Measurements from ENCODE around the gene JUN. TPM values are rescaled to one million over a fixed set of nuclear protein-coding genes. Genes with fewer than 3 reads are reported as not detected.
A peak's percentile ranks its signal among the peaks of the same experiment; 100 is the strongest.

JUN gene
- total RNA-seq, 1 experiment from 2014 or later, result 73.6 TPM

- H3K9me3 ChIP-seq (ENCODE audit: low read length), result no peaks in the 10 kb centered on the region
- H3K9ac ChIP-seq (ENCODE audit: low read length), result 0 out of 2 replicates have a peak overlapping the region, but pooled peaks have one; percentile 11
- ATAC-seq (no peak), DNase-seq (no peak)
- H2AFZ ChIP-seq (ENCODE audit: low read length), result no peak overlapping the region
- no peaks in the 10 kb centered on the region for H3K27me3 ChIP-seq (ENCODE audit: low read length)
- H3K9me2 ChIP-seq (replicated peaks; ENCODE audit: low read length), result no peaks in the 10 kb centered on the region
- no peaks in the 10 kb centered on the region for H4K20me1 ChIP-seq (ENCODE audit: low read length)
- peak overlapping the region; percentile 99 for H3K4me2 ChIP-seq (ENCODE audit: low read length)
- intact Hi-C loops (cut with micrococcal nuclease), result loop anchor here (2.0 kb wide), 1 partner anchor 95 kb away; no protein-coding TSS in a partner anchor
- no TSS peak for BruUV-seq (replicated peaks)
- ChIA-PET CTCF (no interaction called here), POLR2A (ENCODE audit: unreplicated experiment) (interaction anchor here (0.6 to 1.2 kb wide), 4 partner anchors 23 to 315 kb away, joined by 3 to 10 read pairs (median 6); partner anchors contain the start of gene JUN)
- H3K27ac ChIP-seq (ENCODE audit: low read length), result peak overlapping the region; percentile 89
- H3F3A ChIP-seq (ENCODE audit: low read length, unreplicated experiment), result peaks cover 7% of the 10 kb centered on the region
- peaks cover 55% of the 10 kb centered on the region for H3K4me1 ChIP-seq (ENCODE audit: insufficient read depth, low read length)
- no peaks in the 10 kb centered on the region for H3K79me2 ChIP-seq (ENCODE audit: low read length)
- TF ChIP-seq EZH2phosphoT487 (IDR thresholded peaks at IDR 0.05; ENCODE audit: borderline replicate concordance, low read length) (no peak), EZH2 (IDR thresholded peaks at IDR 0.05; ENCODE audit: low read length, unreplicated experiment) (no peak), CTCF (conservative IDR thresholded peaks at IDR 0.05; ENCODE audit: low read depth, low read length) (no peak)
- H3K4me3 ChIP-seq (ENCODE audit: low read length), result peak overlapping the region; percentile 90; the same call in 1 of the 2 replicates
- no peaks in the 10 kb centered on the region for H3K36me3 ChIP-seq (ENCODE audit: low read depth, low read length)
Measured at GRCh38 chr1:58813801-58814200, 30.0 kb upstream of the JUN start.

- DNase-seq, result no peak
- Histone ChIP-seq H3K4me1 (ENCODE audit: insufficient read depth, low read length) (peaks cover 51% of the 10 kb centered on the region), H3K27ac (ENCODE audit: low read length) (peak overlapping the region; percentile 89), H3K36me3 (ENCODE audit: low read depth, low read length) (no peaks in the 10 kb centered on the region), H3K4me2 (ENCODE audit: low read length) (peak overlapping the region; percentile 99; the same call in 1 of the 2 replicates), H3K79me2 (ENCODE audit: low read length) (no peaks in the 10 kb centered on the region), H3K27me3 (ENCODE audit: low read length) (no peaks in the 10 kb centered on the region), H3K9me3 (ENCODE audit: low read length) (no peaks in the 10 kb centered on the region), H2AFZ (ENCODE audit: low read length) (no peak overlapping the region), H3K9ac (ENCODE audit: low read length) (no peak overlapping the region), H3F3A (ENCODE audit: low read length, unreplicated experiment) (peaks cover 7% of the 10 kb centered on the region), H3K9me2 (replicated peaks; ENCODE audit: low read length) (no peaks in the 10 kb centered on the region), H3K4me3 (ENCODE audit: low read length) (no peak overlapping the region), H4K20me1 (ENCODE audit: low read length) (no peaks in the 10 kb centered on the region)
- no TSS peak for BruUV-seq (replicated peaks)
- ATAC-seq, result no peak
- intact Hi-C loops (cut with micrococcal nuclease), result no loop called here
- ChIA-PET POLR2A (ENCODE audit: unreplicated experiment) (interaction anchor here (0.6 to 1.2 kb wide), 3 partner anchors 22 to 315 kb away, joined by 3 to 10 read pairs (median 4); partner anchors contain the start of gene JUN), CTCF (no interaction called here)
- TF ChIP-seq EZH2 (IDR thresholded peaks at IDR 0.05; ENCODE audit: low read length, unreplicated experiment), result no peak
Measured at GRCh38 chr1:58813361-58813760, 29.5 kb upstream of the JUN start.

- ATAC-seq (no peak), DNase-seq (no peak)
- BruUV-seq (replicated peaks), result no TSS peak
- H3K9me2 ChIP-seq (replicated peaks; ENCODE audit: low read length), result no peaks in the 10 kb centered on the region
- TF ChIP-seq EZH2 (IDR thresholded peaks at IDR 0.05; ENCODE audit: low read length, unreplicated experiment) (no peak), EZH2phosphoT487 (IDR thresholded peaks at IDR 0.05; ENCODE audit: borderline replicate concordance, low read length) (no peak), CTCF (conservative IDR thresholded peaks at IDR 0.05; ENCODE audit: low read depth, low read length) (no peak)
- peaks cover 7% of the 10 kb centered on the region for H3F3A ChIP-seq (ENCODE audit: low read length, unreplicated experiment)
- POLR2A ChIA-PET (ENCODE audit: unreplicated experiment), result no interaction called here
- H3K4me1 ChIP-seq (ENCODE audit: insufficient read depth, low read length), result peaks cover 46% of the 10 kb centered on the region
- H3K36me3 ChIP-seq (ENCODE audit: low read depth, low read length), result no peaks in the 10 kb centered on the region
- CTCF ChIA-PET, result no interaction called here
- H3K9me3 ChIP-seq (ENCODE audit: low read length), result no peaks in the 10 kb centered on the region
- no peaks in the 10 kb centered on the region for H3K79me2 ChIP-seq (ENCODE audit: low read length)
- H4K20me1 ChIP-seq (ENCODE audit: low read length), result no peaks in the 10 kb centered on the region
- H3K4me2 ChIP-seq (ENCODE audit: low read length), result no peak overlapping the region
- H2AFZ ChIP-seq (ENCODE audit: low read length), result no peak overlapping the region
- H3K9ac ChIP-seq (ENCODE audit: low read length), result no peak overlapping the region
- no peak overlapping the region for H3K27ac ChIP-seq (ENCODE audit: low read length)
- no peaks in the 10 kb centered on the region for H3K27me3 ChIP-seq (ENCODE audit: low read length)
- intact Hi-C loops (cut with micrococcal nuclease), result no loop called here
- H3K4me3 ChIP-seq (ENCODE audit: low read length), result no peak overlapping the region
Measured at GRCh38 chr1:58812926-58813325, 29.1 kb upstream of the JUN start.

Measured in PC-3 (cell line).